GM06990 (cell line): ENCODE data around the gene MYEOV.

ENCODE experiments used
- DNase-seq: peaks from one replicate; pipeline ENCODE4 v3.0.0-alpha.2; 2011; ENCODE audit not compliant: insufficient read length; ENCODE audit errors: extremely low read depth
- H3K27me3 ChIP-seq: replicated peaks from 2 replicates; pipeline ENCODE4 v1.6.0; 2011; ENCODE audit warnings: low read length; ENCODE audit not compliant: control insufficient read depth, insufficient read depth
- H3K36me3 ChIP-seq: 2 replicates; pipeline ENCODE4 v1.5.1; 2011; ENCODE audit warnings: low read length; ENCODE audit not compliant: control insufficient read depth, insufficient read depth
- H3K4me3 ChIP-seq: replicated peaks from 2 replicates; pipeline ENCODE4 v1.5.1; 2011; ENCODE audit warnings: low read depth, mild to moderate bottlenecking, control low read depth, low read length
- CTCF ChIP-seq: IDR thresholded peaks from 2 replicates; pipeline ENCODE4 v1.5.1; 2011; ENCODE audit warnings: low read length, control low read depth, mild to moderate bottlenecking, inconsistent platforms; ENCODE audit not compliant: insufficient read depth, poor library complexity, severe bottlenecking

The MYEOV gene

GRCh38 chr11:69301455-69302401, 7.8 kb downstream of the MYEOV start:
- H3K36me3 ChIP-seq: no peaks in the 10 kb centered on the region
- H3K27me3 ChIP-seq: no peaks in the 10 kb centered on the region
- no peak for TF ChIP-seq CTCF
- DNase-seq: no peak
- no peak overlapping the region for H3K4me3 ChIP-seq

GRCh38 chr11:69302447-69303020, 8.6 kb downstream of the MYEOV start:
- H3K36me3 ChIP-seq: no peaks in the 10 kb centered on the region
- DNase-seq: no peak
- no peak overlapping the region for H3K4me3 ChIP-seq
- no peak for TF ChIP-seq CTCF
- no peaks in the 10 kb centered on the region for H3K27me3 ChIP-seq

- H3K4me3 ChIP-seq: no peak overlapping the region
- H3K36me3 ChIP-seq: no peaks in the 10 kb centered on the region
- TF ChIP-seq CTCF: no peak
- no peak for DNase-seq
- no peaks in the 10 kb centered on the region for H3K27me3 ChIP-seq
Measured at GRCh38 chr11:69303427-69303826, 9.5 kb downstream of the MYEOV start.

- no peak for DNase-seq
- TF ChIP-seq CTCF: no peak
- Histone ChIP-seq H3K36me3 (no peaks in the 10 kb centered on the region), H3K4me3 (no peak overlapping the region), H3K27me3 (no peaks in the 10 kb centered on the region)
Measured at GRCh38 chr11:69304258-69304657, 10.3 kb downstream of the MYEOV start.

GRCh38 chr11:69304686-69305085, 10.7 kb downstream of the MYEOV start:
- TF ChIP-seq CTCF: no peak

More at GRCh38 chr11:69304686-69305085, 10.7 kb downstream of the MYEOV start:
- Histone ChIP-seq H3K4me3 (no peak overlapping the region), H3K36me3 (no peaks in the 10 kb centered on the region), H3K27me3 (no peaks in the 10 kb centered on the region)
- no peak for DNase-seq
